ENCODE data around the gene MAT2A. TPM values are rescaled to one million over a fixed set of nuclear protein-coding genes. Genes with fewer than 3 reads are reported as not detected.
A peak's percentile ranks its signal among the peaks of the same experiment; 100 is the strongest.
"Not testable (repeated sequence)": the region's sequence is repeated elsewhere in the genome, so short reads cannot be mapped to it uniquely, and the experiment has no call there.

MAT2A gene
- total and polyA plus RNA-seq, 9 of the 15 experiments (the other 6 are each of a cell fraction or from before 2014, with no cell fraction given), result 130 to 1,027 (median 240) TPM

- H3K9me1 ChIP-seq (ENCODE audit: control insufficient read depth, insufficient read depth, low read length); H3K9me3 ChIP-seq (replicated peaks; ENCODE audit: control insufficient read depth, insufficient read depth, low read depth, low read length); H3K27ac ChIP-seq (ENCODE audit: extremely low read depth, low read depth, low read length); in situ Hi-C loops (cut with MboI); H4K20me1 ChIP-seq (replicated peaks; ENCODE audit: control insufficient read depth, insufficient read depth, low read length); DNase-seq (ENCODE audit: extremely low read depth in 1 of 4, low spot score in 3 of 4); ATAC-seq; BruUV-seq (replicated peaks); H3K27me3 ChIP-seq (ENCODE audit: control insufficient read depth in 2 of 2, insufficient read depth in 2 of 2, low read length in 2 of 2); CTCF ChIA-PET (ENCODE audit: low intra/inter-chr PET ratio); FAIRE-seq: not testable (repeated sequence)
- 30% methylated on average over 12 of the region's 12 CpGs for WGBS (ENCODE audit: insufficient coverage, low coverage, missing lambda C conversion rate)
- H3K4me2 ChIP-seq (ENCODE audit: insufficient read depth, low read length), result peak overlapping the region; percentile 100
- peak; percentile 32; the same call in 1 of the 2 replicates for TF ChIP-seq ZBTB33 (CRISPR knock-in tag; IDR thresholded peaks at IDR 0.05)
- peak overlapping the region in 1 of 2 experiments; percentile 98; a peak in 3 of 4 replicates for H3K9ac ChIP-seq (ENCODE audit: insufficient read depth in 1 of 2, low read depth in 2 of 2, low read length in 2 of 2)
- H3K79me2 ChIP-seq (ENCODE audit: control insufficient read depth, insufficient read depth, low read length), result peaks cover 35% of the 10 kb centered on the region
- POLR2A ChIA-PET, result interaction anchor here (0.6 to 16.3 kb wide), 9 partner anchors 13 to 253 kb away, joined by 3 to 358 read pairs (median 3); partner anchors contain the start of genes C2orf68 and MAT2A
- peak overlapping the region; percentile 100; the same call in 1 of the 2 replicates for H2AFZ ChIP-seq (ENCODE audit: low read depth, low read length)
- intact Hi-C loops (cut with micrococcal nuclease), result loop anchor here (2.0 kb wide), 1 partner anchor 42 kb away; the partner anchor contains the start of gene TMEM150A
- peak overlapping the region; percentile 79 for H3K4me3 ChIP-seq
- H3K4me1 ChIP-seq (replicated peaks in 1 of 2; ENCODE audit: control insufficient read depth in 2 of 2, insufficient read depth in 2 of 2, low read length in 2 of 2), result peaks cover 18 to 26% of the 10 kb centered on the region in 2 experiments
- H3K36me3 ChIP-seq (ENCODE audit: control insufficient read depth, insufficient read depth, low read length), result peaks cover 34% of the 10 kb centered on the region
Measured at GRCh38 chr2:85560403-85560726, 21.4 kb downstream of the MAT2A start.

- CTCF ChIA-PET (ENCODE audit: low intra/inter-chr PET ratio), result interaction anchor here (0.6 to 1.0 kb wide), 2 partner anchors 45 to 140 kb away, joined by 3 to 5 read pairs; no protein-coding TSS in a partner anchor
- Histone ChIP-seq H3K4me1 (replicated peaks in 1 of 2; ENCODE audit: control insufficient read depth in 2 of 2, insufficient read depth in 2 of 2, low read length in 2 of 2) (peaks cover 18 to 26% of the 10 kb centered on the region in 2 experiments), H2AFZ (ENCODE audit: low read depth, low read length) (peak overlapping the region; percentile 100), H3K4me3 (peak overlapping the region; percentile 79), H4K20me1 (replicated peaks; ENCODE audit: control insufficient read depth, insufficient read depth, low read length) (no peaks in the 10 kb centered on the region), H3K27ac (ENCODE audit: extremely low read depth, low read depth, low read length) (peak overlapping the region; percentile 95; the same call in 2 of the 3 replicates), H3K4me2 (ENCODE audit: insufficient read depth, low read length) (peak overlapping the region; percentile 100), H3K9me3 (replicated peaks; ENCODE audit: control insufficient read depth, insufficient read depth, low read depth, low read length) (no peaks in the 10 kb centered on the region), H3K27me3 (ENCODE audit: control insufficient read depth in 2 of 2, insufficient read depth in 2 of 2, low read length in 2 of 2) (no peaks in the 10 kb centered on the region), H3K9ac (ENCODE audit: insufficient read depth in 1 of 2, low read depth in 2 of 2, low read length in 2 of 2) (peak overlapping the region; percentile 95 to 98), H3K9me1 (ENCODE audit: control insufficient read depth, insufficient read depth, low read length) (peaks cover 3% of the 10 kb centered on the region), H3K79me2 (ENCODE audit: control insufficient read depth, insufficient read depth, low read length) (peaks cover 35% of the 10 kb centered on the region), H3K36me3 (ENCODE audit: control insufficient read depth, insufficient read depth, low read length) (peaks cover 30% of the 10 kb centered on the region)
- in situ Hi-C loops (cut with MboI), result no loop called here
- WGBS (ENCODE audit: insufficient coverage, low coverage, missing lambda C conversion rate), result 2% methylated on average over 11 of the region's 14 CpGs
- POLR2A ChIA-PET, result interaction anchor here (0.6 to 16.3 kb wide), 17 partner anchors 13 to 253 kb away, joined by 3 to 358 read pairs (median 3); partner anchors contain the start of genes C2orf68, MAT2A, USP39 and VAMP8
- BruUV-seq (replicated peaks), result TSS peak; percentile 45
- intact Hi-C loops (cut with micrococcal nuclease), result loop anchor here (2.0 kb wide), 1 partner anchor 42 kb away; the partner anchor contains the start of gene TMEM150A
- no peak for FAIRE-seq
- peak; percentile 4; the same call in 2 of the 3 replicates for ATAC-seq
- no peak for DNase-seq (ENCODE audit: extremely low read depth in 1 of 4, low spot score in 3 of 4)
- TF ChIP-seq ZNF766 (CRISPR knock-in tag; conservative IDR thresholded peaks at IDR 0.05) (0 out of 2 replicates have a peak, but pooled peaks have one; percentile 20), KDM1A (IDR thresholded peaks at IDR 0.05) (peak; percentile 82 to 91; a peak in 3 of 4 replicates), ATF3 (IDR thresholded peaks at IDR 0.05) (0 out of 2 replicates have a peak, but pooled peaks have one; percentile 36), ATF3 (CRISPR knock-in tag; conservative IDR thresholded peaks at IDR 0.05) (no peak), NFATC3 (IDR thresholded peaks at IDR 0.05) (no peak), FOXP4 (CRISPR knock-in tag; IDR thresholded peaks at IDR 0.05; ENCODE audit: borderline replicate concordance) (no peak), SIRT6 (IDR thresholded peaks at IDR 0.05; ENCODE audit: low read depth, low read length) (no peak), MTA2 (IDR thresholded peaks at IDR 0.05; ENCODE audit: low read depth) (no peak)
Measured at GRCh38 chr2:85560812-85561279, 21.9 kb downstream of the MAT2A start.

All from K562 (cell line).